ENCODE measurements around the gene MEGF8.

DNA sequence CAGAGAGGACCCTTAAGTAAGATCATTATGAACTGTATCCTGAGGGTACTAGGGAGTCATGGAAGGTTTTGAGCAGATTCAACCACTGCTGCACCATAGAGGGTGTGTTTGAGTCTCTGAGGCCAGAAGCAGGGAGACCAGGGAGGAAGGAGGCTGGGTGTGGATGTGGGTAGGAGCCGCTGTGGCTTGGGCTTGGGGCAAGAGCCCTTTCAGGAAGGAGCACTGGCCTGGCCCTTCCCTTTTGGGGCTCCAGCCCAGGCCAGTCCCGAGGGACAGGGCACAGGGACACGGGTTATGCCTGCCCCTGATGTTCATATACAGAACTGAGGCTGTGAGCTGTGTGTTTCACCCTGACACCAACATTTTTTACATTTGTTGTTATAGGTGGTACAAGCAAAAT, 49.2 kb upstream of the MEGF8 start:
- no peak for TF ChIP-seq EZH2 (IDR thresholded peaks at IDR 0.05; ENCODE audit: borderline replicate concordance, insufficient read depth, low read length, poor library complexity, severe bottlenecking)
- TF ChIP-seq TAF1 (IDR thresholded peaks at IDR 0.05; ENCODE audit: low read depth), result no peak
- TF ChIP-seq, protein P1, sequence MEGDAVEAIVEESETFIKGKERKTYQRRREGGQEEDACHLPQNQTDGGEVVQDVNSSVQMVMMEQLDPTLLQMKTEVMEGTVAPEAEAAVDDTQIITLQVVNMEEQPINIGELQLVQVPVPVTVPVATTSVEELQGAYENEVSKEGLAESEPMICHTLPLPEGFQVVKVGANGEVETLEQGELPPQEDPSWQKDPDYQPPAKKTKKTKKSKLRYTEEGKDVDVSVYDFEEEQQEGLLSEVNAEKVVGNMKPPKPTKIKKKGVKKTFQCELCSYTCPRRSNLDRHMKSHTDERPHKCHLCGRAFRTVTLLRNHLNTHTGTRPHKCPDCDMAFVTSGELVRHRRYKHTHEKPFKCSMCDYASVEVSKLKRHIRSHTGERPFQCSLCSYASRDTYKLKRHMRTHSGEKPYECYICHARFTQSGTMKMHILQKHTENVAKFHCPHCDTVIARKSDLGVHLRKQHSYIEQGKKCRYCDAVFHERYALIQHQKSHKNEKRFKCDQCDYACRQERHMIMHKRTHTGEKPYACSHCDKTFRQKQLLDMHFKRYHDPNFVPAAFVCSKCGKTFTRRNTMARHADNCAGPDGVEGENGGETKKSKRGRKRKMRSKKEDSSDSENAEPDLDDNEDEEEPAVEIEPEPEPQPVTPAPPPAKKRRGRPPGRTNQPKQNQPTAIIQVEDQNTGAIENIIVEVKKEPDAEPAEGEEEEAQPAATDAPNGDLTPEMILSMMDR (IDR thresholded peaks at IDR 0.05; ENCODE audit: poor library complexity, severe bottlenecking), result no peak
- TF ChIP-seq EP300 (conservative IDR thresholded peaks at IDR 0.05; ENCODE audit: poor library complexity, severe bottlenecking), result no peak
- TF ChIP-seq SMC3 (conservative IDR thresholded peaks at IDR 0.05; ENCODE audit: poor library complexity), result no peak
- TF ChIP-seq MXI1 (conservative IDR thresholded peaks at IDR 0.05; ENCODE audit: poor library complexity, severe bottlenecking), result no peak
- TF ChIP-seq RAD21 (conservative IDR thresholded peaks at IDR 0.05), result no peak
- TF ChIP-seq POLR2AphosphoS5 (IDR thresholded peaks at IDR 0.05), result no peak

All from neural cell (in vitro differentiated cells).